HUES64 (cell line): ENCODE data around the gene ANK3.

Experiments
- H3K27ac ChIP-seq: 2 replicates; pipeline ENCODE4 v1.7.0; 2013; ENCODE audit warnings: low read depth, low read length, inconsistent platforms
- H3K27me3 ChIP-seq: 2 replicates; pipeline ENCODE4 v1.6.1; 2013; ENCODE audit warnings: mild to moderate bottlenecking, low read length; ENCODE audit not compliant: insufficient read depth
- H3K36me3 ChIP-seq: 2 replicates; pipeline ENCODE4 v1.6.1; 2013; ENCODE audit warnings: mild to moderate bottlenecking, low read length; ENCODE audit not compliant: insufficient read depth
- H3K4me1 ChIP-seq: 2 replicates; pipeline ENCODE4 v1.6.1; 2013; ENCODE audit warnings: mild to moderate bottlenecking, low read length, moderate library complexity; ENCODE audit not compliant: insufficient read depth
- H3K4me3 ChIP-seq: 2 replicates; pipeline ENCODE4 v1.5.1; 2013; ENCODE audit warnings: mild to moderate bottlenecking, low read length, moderate library complexity
- H3K9ac ChIP-seq: 2 replicates; pipeline ENCODE4 v1.6.1; 2013; ENCODE audit warnings: mild to moderate bottlenecking, low read depth, low read length
- H3K9me3 ChIP-seq: 2 replicates; pipeline ENCODE4 v1.6.1; 2013; ENCODE audit warnings: low read depth, low read length; ENCODE audit not compliant: insufficient read depth
- WGBS: fragments of 150-250, 120-280 bp; methylation state at CpG from one replicate; pipeline ENCODE4 v1.1.7; 2013; ENCODE audit warnings: missing lambda C conversion rate; 5-methylcytosine and 5-hydroxymethylcytosine counted together

The ANK3 gene

GRCh38 chr10:60252688-60253087, 137.0 kb downstream of the ANK3 start:
- Histone ChIP-seq H3K4me3 (no peak overlapping the region), H3K4me1 (peaks cover under 1% of the 10 kb centered on the region; the same call in 1 of the 2 replicates), H3K27me3 (no peaks in the 10 kb centered on the region), H3K9ac (no peak overlapping the region), H3K36me3 (no peaks in the 10 kb centered on the region), H3K9me3 (no peaks in the 10 kb centered on the region), H3K27ac (no peak overlapping the region)
- 92% methylated on average over 4 of the region's 4 CpGs for WGBS

- 78% methylated on average over 1 of the region's 1 CpG for WGBS
- no peak overlapping the region for H3K27ac ChIP-seq
Measured at GRCh38 chr10:60246382-60246781, 143.3 kb downstream of the ANK3 start.

GRCh38 chr10:60239228-60239627, 150.4 kb downstream of the ANK3 start:
- H3K9ac ChIP-seq = no peak overlapping the region
- no peak overlapping the region for H3K4me3 ChIP-seq
- WGBS = no CpG with 5 or more reads among the region's 1 CpG
- no peaks in the 10 kb centered on the region for H3K27me3 ChIP-seq
- no peaks in the 10 kb centered on the region for H3K36me3 ChIP-seq
- H3K27ac ChIP-seq = no peak overlapping the region
- H3K4me1 ChIP-seq = peaks cover 4% of the 10 kb centered on the region
- H3K9me3 ChIP-seq = no peaks in the 10 kb centered on the region

More at GRCh38 chr10:60246382-60246781, 143.3 kb downstream of the ANK3 start:
- no peak overlapping the region for H3K9ac ChIP-seq
- H3K36me3 ChIP-seq = no peaks in the 10 kb centered on the region
- H3K4me3 ChIP-seq = no peak overlapping the region
- no peaks in the 10 kb centered on the region for H3K4me1 ChIP-seq
- no peaks in the 10 kb centered on the region for H3K27me3 ChIP-seq
- no peaks in the 10 kb centered on the region for H3K9me3 ChIP-seq

- H3K4me3 ChIP-seq = no peak overlapping the region
- peaks cover 4% of the 10 kb centered on the region for H3K4me1 ChIP-seq
- no peak overlapping the region for H3K9ac ChIP-seq
- H3K36me3 ChIP-seq = no peaks in the 10 kb centered on the region
- no peaks in the 10 kb centered on the region for H3K9me3 ChIP-seq
- H3K27ac ChIP-seq = no peak overlapping the region
- no peaks in the 10 kb centered on the region for H3K27me3 ChIP-seq
Measured at GRCh38 chr10:60238759-60239100, 150.9 kb downstream of the ANK3 start.

- no peak overlapping the region for H3K4me3 ChIP-seq
- WGBS = 93% methylated on average over 5 of the region's 6 CpGs
- no peak overlapping the region for H3K9ac ChIP-seq
Measured at GRCh38 chr10:60237977-60238758, 151.5 kb downstream of the ANK3 start.

GRCh38 chr10:60236869-60237524, 152.7 kb downstream of the ANK3 start:
- Histone ChIP-seq H3K9me3 (no peaks in the 10 kb centered on the region), H3K36me3 (no peaks in the 10 kb centered on the region), H3K27ac (no peak overlapping the region), H3K27me3 (no peaks in the 10 kb centered on the region), H3K4me3 (no peak overlapping the region), H3K4me1 (peaks cover 7% of the 10 kb centered on the region), H3K9ac (no peak overlapping the region)
- 93% methylated on average over 9 of the region's 9 CpGs for WGBS

More at GRCh38 chr10:60237977-60238758, 151.5 kb downstream of the ANK3 start:
- Histone ChIP-seq H3K36me3 (no peaks in the 10 kb centered on the region), H3K4me1 (peaks cover 4% of the 10 kb centered on the region), H3K9me3 (no peaks in the 10 kb centered on the region), H3K27me3 (no peaks in the 10 kb centered on the region), H3K27ac (no peak overlapping the region)

- no peak overlapping the region for H3K9ac ChIP-seq
- WGBS = 92% methylated on average over 1 of the region's 1 CpG
- H3K27ac ChIP-seq = no peak overlapping the region
- peaks cover 14% of the 10 kb centered on the region for H3K4me1 ChIP-seq
- no peaks in the 10 kb centered on the region for H3K27me3 ChIP-seq
- no peaks in the 10 kb centered on the region for H3K36me3 ChIP-seq
- H3K4me3 ChIP-seq = no peak overlapping the region
- no peaks in the 10 kb centered on the region for H3K9me3 ChIP-seq
Measured at GRCh38 chr10:60235001-60235400, 154.7 kb downstream of the ANK3 start.

GRCh38 chr10:60234551-60234950, 155.1 kb downstream of the ANK3 start:
- no peaks in the 10 kb centered on the region for H3K9me3 ChIP-seq
- H3K27ac ChIP-seq = no peak overlapping the region
- no peak overlapping the region for H3K9ac ChIP-seq
- H3K4me3 ChIP-seq = no peak overlapping the region
- no peaks in the 10 kb centered on the region for H3K36me3 ChIP-seq
- WGBS = 98% methylated on average over 3 of the region's 4 CpGs
- H3K27me3 ChIP-seq = no peaks in the 10 kb centered on the region
- H3K4me1 ChIP-seq = peaks cover 14% of the 10 kb centered on the region

GRCh38 chr10:60230892-60231291, 158.8 kb downstream of the ANK3 start:
- Histone ChIP-seq H3K27me3 (no peaks in the 10 kb centered on the region), H3K4me1 (peaks cover 10% of the 10 kb centered on the region; the same call in 1 of the 2 replicates), H3K4me3 (no peak overlapping the region), H3K27ac (no peak overlapping the region), H3K9me3 (no peaks in the 10 kb centered on the region), H3K36me3 (no peaks in the 10 kb centered on the region), H3K9ac (no peak overlapping the region)

- Histone ChIP-seq H3K4me1 (0 out of 2 replicates have a peak, but pooled peaks cover 4% of the 10 kb centered on the region), H3K4me3 (no peak overlapping the region), H3K27me3 (no peaks in the 10 kb centered on the region), H3K9ac (no peak overlapping the region), H3K36me3 (no peaks in the 10 kb centered on the region), H3K27ac (no peak overlapping the region), H3K9me3 (no peaks in the 10 kb centered on the region)
- 92% methylated on average over 8 of the region's 8 CpGs for WGBS
Measured at GRCh38 chr10:60224066-60224705, 165.5 kb downstream of the ANK3 start.

- no peaks in the 10 kb centered on the region for H3K27me3 ChIP-seq
- H3K9ac ChIP-seq = no peak overlapping the region
- H3K27ac ChIP-seq = no peak overlapping the region
- no peaks in the 10 kb centered on the region for H3K36me3 ChIP-seq
- 63% methylated on average over 3 of the region's 3 CpGs for WGBS
- H3K4me3 ChIP-seq = no peak overlapping the region
- H3K4me1 ChIP-seq = 0 out of 2 replicates have a peak, but pooled peaks cover 5% of the 10 kb centered on the region
- no peaks in the 10 kb centered on the region for H3K9me3 ChIP-seq
Measured at GRCh38 chr10:60222047-60222446, 167.6 kb downstream of the ANK3 start.
